Activated B cell treated with CpG ODN at 0.5 μM for 24 hours (primary cell): ENCODE results near the gene PRDM4. TPM values are rescaled to one million over a fixed set of nuclear protein-coding genes. Genes with fewer than 3 reads are reported as not detected.
A peak's percentile ranks its signal among the peaks of the same experiment; 100 is the strongest.
"Not testable (repeated sequence)": the region's sequence is repeated elsewhere in the genome, so short reads cannot be mapped to it uniquely, and the experiment has no call there.

Source experiments
- ATAC-seq: fragments of 200-7000 bp; cut with Tn5 transposase; one replicate; pipeline ENCODE4 v1.10.0; 2021; ENCODE audit warnings: low read depth, mild to moderate bottlenecking, moderate library complexity
- CTCF ChIA-PET: fragments of 350-600 bp; sonication (Branson Sonifier 250); formaldehyde crosslinking; loops from one replicate; lab custom pipeline; 2021; ENCODE audit warnings: antibody characterized with exemption; lab: Charles Lee
- POLR2A ChIA-PET: fragments of 350-600 bp; sonication (Branson Sonifier 250); formaldehyde crosslinking; loops from one replicate; lab custom pipeline; 2021; ENCODE audit warnings: antibody characterized with exemption; lab: Charles Lee
- DNase-seq: peaks from one replicate; pipeline ENCODE4 v3.0.0; 2022
- H3K27ac Mint-ChIP-seq: one replicate; pipeline ENCODE4 v1.8.0; 2020; ENCODE audit warnings: mixed read lengths
- H3K27me3 Mint-ChIP-seq: one replicate; pipeline ENCODE4 v1.8.0; 2021; ENCODE audit warnings: mixed read lengths
- H3K36me3 Mint-ChIP-seq: one replicate; pipeline ENCODE4 v1.8.0; 2021; ENCODE audit warnings: low read depth, mixed read lengths
- H3K4me1 Mint-ChIP-seq: one replicate; pipeline ENCODE4 v1.8.0; 2021; ENCODE audit warnings: mixed read lengths
- H3K4me3 Mint-ChIP-seq: one replicate; pipeline ENCODE4 v1.8.0; 2020; ENCODE audit warnings: mild to moderate bottlenecking, mixed read lengths
- H3K9me3 Mint-ChIP-seq: one replicate; pipeline ENCODE4 v1.8.0; 2020; ENCODE audit warnings: mixed read lengths
- CTCF ChIP-seq: fragments of 200-600 bp; IDR thresholded peaks from one replicate; pipeline ENCODE4 v1.8.0; 2022; ENCODE audit warnings: antibody characterized with exemption, mild to moderate bottlenecking
- intact Hi-C: fragments of 100-400 bp; cut with micrococcal nuclease; formaldehyde crosslinking; loops from one replicate; pipeline ENCODE4 v1.15.1; 2024
- total RNA-seq: library from RNA; stranded (reverse); gene quantifications from 2 replicates; pipeline ENCODE4 v1.2.3, GENCODE V29; 2022

The PRDM4 gene
- total RNA-seq, 1 donor from 2014 or later: 45.2 TPM

GRCh38 chr12:107735763-107736162 lies 25.2 kb downstream of the PRDM4 start:
- peaks cover 81% of the 10 kb centered on the region for H3K36me3 Mint-ChIP-seq
- peak overlapping the region; percentile 93 for H3K27ac Mint-ChIP-seq
- H3K4me3 Mint-ChIP-seq: no peak overlapping the region
- intact Hi-C loops: loop anchor here (5.0 kb wide), 1 partner anchor 33 kb away; no protein-coding TSS in a partner anchor
- ATAC-seq (no peak), DNase-seq (no peak)
- ChIA-PET POLR2A (no interaction called here), CTCF (interaction anchor here (2.2 kb wide), 1 partner anchor 149 kb away, joined by 6 read pairs; no protein-coding TSS in a partner anchor)
- peaks cover 4% of the 10 kb centered on the region for H3K9me3 Mint-ChIP-seq
- no peak for TF ChIP-seq CTCF
- peaks cover 81% of the 10 kb centered on the region for H3K4me1 Mint-ChIP-seq
- H3K27me3 Mint-ChIP-seq: no peaks in the 10 kb centered on the region

- POLR2A ChIA-PET: no interaction called here
- CTCF ChIA-PET: no interaction called here
- intact Hi-C loops: no loop called here
- peak overlapping the region; percentile 8 for H3K27ac Mint-ChIP-seq
- H3K4me3 Mint-ChIP-seq: no peak overlapping the region
- DNase-seq (no peak), ATAC-seq (no peak)
- H3K4me1 Mint-ChIP-seq: peaks cover 91% of the 10 kb centered on the region
- H3K9me3 Mint-ChIP-seq: peaks cover 4% of the 10 kb centered on the region
- H3K36me3 Mint-ChIP-seq: peaks cover 68% of the 10 kb centered on the region
- no peaks in the 10 kb centered on the region for H3K27me3 Mint-ChIP-seq
- no peak for TF ChIP-seq CTCF
Measured at GRCh38 chr12:107734139-107734538, 26.8 kb downstream of the PRDM4 start.

GRCh38 chr12:107732365-107732764 lies 28.6 kb downstream of the PRDM4 start:
- peaks cover 77% of the 10 kb centered on the region for H3K4me1 Mint-ChIP-seq
- H3K4me3 Mint-ChIP-seq: no peak overlapping the region
- CTCF ChIA-PET: no interaction called here
- intact Hi-C loops: no loop called here
- ATAC-seq: no peak
- TF ChIP-seq CTCF: no peak
- peaks cover 50% of the 10 kb centered on the region for H3K36me3 Mint-ChIP-seq
- no peaks in the 10 kb centered on the region for H3K27me3 Mint-ChIP-seq
- H3K27ac Mint-ChIP-seq: peak overlapping the region; percentile 73
- peaks cover 4% of the 10 kb centered on the region for H3K9me3 Mint-ChIP-seq
- POLR2A ChIA-PET: interaction anchor here (1.0 kb wide), 1 partner anchor 27 kb away, joined by 3 read pairs; no protein-coding TSS in a partner anchor
- no peak for DNase-seq

GRCh38 chr12:107731366-107731765 lies 29.6 kb downstream of the PRDM4 start:
- no peaks in the 10 kb centered on the region for H3K27me3 Mint-ChIP-seq
- H3K36me3 Mint-ChIP-seq: peaks cover 40% of the 10 kb centered on the region
- H3K9me3 Mint-ChIP-seq: no peaks in the 10 kb centered on the region
- ChIA-PET POLR2A (no interaction called here), CTCF (no interaction called here)
- TF ChIP-seq CTCF: no peak
- peak overlapping the region; percentile 7 for H3K4me3 Mint-ChIP-seq
- ATAC-seq: peak; percentile 75
- DNase-seq: no peak
- peak overlapping the region; percentile 73 for H3K27ac Mint-ChIP-seq
- peaks cover 72% of the 10 kb centered on the region for H3K4me1 Mint-ChIP-seq
- intact Hi-C loops: no loop called here

- ATAC-seq (no peak), DNase-seq (no peak)
- no peak for TF ChIP-seq CTCF
- no peaks in the 10 kb centered on the region for H3K9me3 Mint-ChIP-seq
- no peak overlapping the region for H3K4me3 Mint-ChIP-seq
- H3K4me1 Mint-ChIP-seq: peaks cover 66% of the 10 kb centered on the region
- H3K27ac Mint-ChIP-seq: peak overlapping the region; percentile 73
- peaks cover 34% of the 10 kb centered on the region for H3K36me3 Mint-ChIP-seq
- H3K27me3 Mint-ChIP-seq: no peaks in the 10 kb centered on the region
- CTCF ChIA-PET: no interaction called here
- POLR2A ChIA-PET: no interaction called here
- intact Hi-C loops: no loop called here
Measured at GRCh38 chr12:107730618-107731341, 30.2 kb downstream of the PRDM4 start.

- CTCF ChIA-PET, H3K27ac Mint-ChIP-seq, DNase-seq, H3K27me3 Mint-ChIP-seq, ATAC-seq, POLR2A ChIA-PET, H3K4me3 Mint-ChIP-seq, intact Hi-C loops, H3K9me3 Mint-ChIP-seq: not testable (repeated sequence)
- Mint-ChIP-seq H3K4me1 (peaks cover 41% of the 10 kb centered on the region), H3K36me3 (peaks cover 15% of the 10 kb centered on the region)
Measured at GRCh38 chr12:107727742-107728141, 33.2 kb downstream of the PRDM4 start.

- H3K27ac Mint-ChIP-seq, H3K9me3 Mint-ChIP-seq, DNase-seq, CTCF ChIA-PET, intact Hi-C loops, H3K27me3 Mint-ChIP-seq, ATAC-seq, H3K4me3 Mint-ChIP-seq, POLR2A ChIA-PET: not testable (repeated sequence)
- peaks cover 15% of the 10 kb centered on the region for H3K36me3 Mint-ChIP-seq
- peaks cover 37% of the 10 kb centered on the region for H3K4me1 Mint-ChIP-seq
Measured at GRCh38 chr12:107727327-107727726, 33.6 kb downstream of the PRDM4 start.
